GM21737 (cell line): ENCODE results near the gene OSGIN1.

Experiments used
- ATAC-seq: cut with Tn5 transposase; IDR thresholded peaks from one replicate; pipeline ENCODE4 v1.9.1; 2021; ENCODE audit warnings: mild to moderate bottlenecking, moderate library complexity; ENCODE audit not compliant: unreplicated experiment

The OSGIN1 gene

GRCh38 chr16:83969771-83970429 is 16.9 kb downstream of the OSGIN1 start:
- no peak for ATAC-seq

DNA sequence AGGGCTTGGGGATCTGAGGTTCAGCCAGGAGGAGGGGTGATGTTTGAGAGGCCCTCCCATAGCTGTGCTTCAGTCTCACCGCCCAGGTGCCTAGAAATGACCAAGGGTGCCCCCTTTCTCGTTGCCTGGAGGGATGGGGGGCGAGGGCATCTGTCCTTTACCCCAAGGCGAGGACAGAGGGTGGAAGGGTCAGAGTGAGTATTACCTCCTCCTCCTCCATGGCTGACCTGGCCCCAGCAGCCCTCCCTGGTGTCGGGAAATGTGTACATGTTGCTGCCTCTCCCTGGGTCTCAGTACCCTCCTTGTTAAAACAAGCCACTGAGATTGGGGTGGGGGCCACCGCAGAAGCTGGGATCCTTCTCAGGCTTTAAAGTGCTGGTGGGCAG is 17.4 kb downstream of the OSGIN1 start:
- no peak for ATAC-seq

- ATAC-seq: no peak
Measured at GRCh38 chr16:83971165-83972130, 18.4 kb downstream of the OSGIN1 start.

GRCh38 chr16:83972256-83973008 is 19.4 kb downstream of the OSGIN1 start:
- no peak for ATAC-seq

DNA sequence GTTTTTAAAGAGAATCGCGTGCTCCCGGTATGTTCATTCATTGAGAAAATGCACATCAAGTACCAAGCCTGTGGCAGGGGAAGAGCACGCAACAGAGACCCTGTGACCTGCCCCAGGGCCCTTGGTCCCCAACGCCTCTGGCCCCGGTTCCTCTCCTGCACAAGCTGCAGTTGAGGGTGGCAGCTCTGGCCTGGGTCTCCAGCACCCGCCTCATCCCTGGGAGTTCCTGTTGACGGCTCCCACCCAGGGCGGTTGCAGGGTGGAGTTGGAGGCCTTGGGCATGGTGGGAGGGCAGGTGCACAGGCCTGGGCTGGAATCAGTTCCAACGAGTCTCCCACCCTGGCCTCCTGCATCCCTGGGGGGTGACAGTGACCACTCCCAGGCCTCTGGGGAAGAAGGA is 20.0 kb downstream of the OSGIN1 start:
- ATAC-seq: no peak

- no peak for ATAC-seq
Measured at GRCh38 chr16:83973581-83974385, 20.7 kb downstream of the OSGIN1 start.

- ATAC-seq: no peak
Measured at GRCh38 chr16:83974475-83974874, 21.4 kb downstream of the OSGIN1 start.

DNA sequence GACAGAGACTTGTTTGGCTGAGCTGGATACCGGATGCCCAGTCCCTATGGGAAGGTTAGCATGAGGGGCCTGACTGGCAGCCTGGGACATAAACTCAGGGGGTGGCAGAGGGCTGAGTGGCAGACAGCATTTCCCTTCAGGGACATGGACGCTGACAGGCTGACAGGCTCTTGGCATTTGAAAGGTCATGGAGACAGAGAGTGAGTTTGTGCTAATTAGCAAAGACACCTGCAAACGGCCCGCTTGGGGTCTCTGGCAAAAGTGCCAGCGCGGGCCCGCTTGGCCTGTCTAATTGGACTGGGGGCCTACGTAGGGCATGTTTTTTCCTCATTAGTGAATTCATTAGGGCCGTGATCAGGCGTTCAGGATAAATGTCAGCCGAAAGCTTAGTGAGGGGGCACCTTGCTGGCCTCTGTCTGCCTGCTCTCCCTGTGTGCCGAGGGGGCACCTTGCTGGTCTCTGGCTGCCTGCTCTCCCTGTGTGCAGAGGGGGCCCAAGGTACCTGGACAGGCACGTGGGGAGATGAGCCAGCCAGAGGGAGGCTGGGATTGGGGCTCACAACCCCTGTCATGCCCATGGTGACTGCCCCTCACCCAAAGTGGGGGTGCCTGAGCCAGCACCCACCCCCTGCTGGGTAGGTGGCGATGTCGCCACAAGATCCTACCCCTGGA is 22.7 kb downstream of the OSGIN1 start:
- no peak for ATAC-seq

- ATAC-seq: no peak
Measured at GRCh38 chr16:83977056-83977815, 24.2 kb downstream of the OSGIN1 start.

DNA sequence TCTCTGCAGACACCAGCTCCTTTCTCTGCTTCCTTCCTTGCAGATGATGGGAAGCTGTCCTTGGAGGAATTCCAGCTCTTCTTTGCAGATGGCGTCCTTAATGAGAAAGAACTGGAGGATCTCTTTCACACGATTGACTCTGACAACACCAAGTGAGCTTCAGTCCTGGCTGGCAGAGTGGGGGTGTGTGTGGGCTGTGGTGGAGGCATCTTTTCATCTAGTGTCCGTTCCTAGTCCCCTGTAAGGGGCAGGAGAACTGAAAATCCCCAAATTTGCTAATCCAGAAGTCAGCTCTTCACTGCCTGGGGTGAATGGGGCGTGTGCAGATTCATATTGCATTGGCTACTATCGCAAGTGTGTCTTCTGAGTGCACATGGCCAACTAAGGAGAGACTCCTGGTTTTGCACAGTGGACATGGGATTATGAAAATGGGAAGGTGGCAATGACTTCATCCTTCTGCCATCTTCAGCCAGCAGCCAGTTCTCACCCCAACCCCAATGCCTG is 25.4 kb downstream of the OSGIN1 start:
- ATAC-seq: no peak

- ATAC-seq: no peak
Measured at GRCh38 chr16:83979441-83979840, 26.4 kb downstream of the OSGIN1 start.

- no peak for ATAC-seq
Measured at GRCh38 chr16:83980794-83981193, 27.8 kb downstream of the OSGIN1 start.

DNA sequence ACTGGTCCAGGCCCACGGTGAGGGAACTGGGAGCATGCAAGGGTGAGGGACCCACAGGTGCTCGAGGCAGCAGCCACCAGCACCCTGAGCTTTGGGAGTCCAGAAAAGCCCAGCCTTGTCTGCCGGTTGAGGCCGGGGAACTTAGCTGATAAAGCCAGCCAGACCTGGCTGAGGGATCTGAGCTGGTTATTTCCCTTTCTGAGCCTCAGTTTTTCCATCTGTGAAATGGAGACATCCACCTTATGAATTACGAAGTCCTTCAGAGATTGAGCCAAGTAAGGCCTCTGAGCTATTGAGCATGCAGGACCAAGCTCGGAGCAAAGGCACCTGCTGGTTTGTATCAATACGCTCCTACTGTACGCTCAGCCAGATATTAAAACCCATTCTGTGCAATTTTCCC is 28.8 kb downstream of the OSGIN1 start:
- ATAC-seq: no peak

- no peak for ATAC-seq
Measured at GRCh38 chr16:83983491-83983890, 30.5 kb downstream of the OSGIN1 start.

DNA sequence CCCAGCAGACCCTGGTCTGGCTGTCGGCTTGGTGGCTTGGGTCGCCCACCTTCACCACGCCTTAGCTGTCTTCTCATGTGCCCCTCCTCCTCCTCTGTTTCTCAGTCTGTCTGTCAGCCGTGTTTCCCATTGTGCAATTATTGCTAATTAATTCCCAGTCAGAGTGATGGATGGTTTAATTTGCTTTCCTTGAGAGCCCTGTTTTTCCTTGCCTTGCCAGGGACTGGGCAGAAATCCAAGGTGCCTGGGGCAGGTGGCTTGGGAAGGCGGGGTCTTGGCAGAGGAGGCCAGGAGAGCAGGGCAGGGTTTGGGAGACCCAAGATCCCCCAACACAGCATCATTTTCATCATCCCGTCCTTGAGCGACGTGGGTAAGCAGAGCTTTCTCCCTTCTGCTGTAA is 36.3 kb downstream of the OSGIN1 start:
- ATAC-seq: no peak

DNA sequence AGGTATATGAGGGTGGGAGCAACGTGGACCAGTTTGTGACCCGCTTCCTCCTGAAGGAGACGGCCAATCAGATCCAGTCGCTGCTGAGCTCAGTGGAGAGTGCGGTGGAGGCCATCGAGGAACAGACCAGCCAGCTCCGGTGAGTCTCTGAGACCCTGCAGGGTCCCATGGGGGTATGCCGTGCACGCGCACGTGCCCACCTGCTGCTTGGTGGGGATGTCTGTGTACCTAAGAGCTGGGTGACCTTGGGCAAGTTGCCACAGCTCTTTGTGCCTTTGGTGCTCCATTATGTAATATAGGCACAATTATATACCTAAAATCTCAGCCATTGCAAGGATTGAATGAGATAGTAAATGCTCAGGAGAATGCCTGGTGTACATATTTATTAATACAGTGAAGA is 37.5 kb downstream of the OSGIN1 start:
- ATAC-seq: no peak

DNA sequence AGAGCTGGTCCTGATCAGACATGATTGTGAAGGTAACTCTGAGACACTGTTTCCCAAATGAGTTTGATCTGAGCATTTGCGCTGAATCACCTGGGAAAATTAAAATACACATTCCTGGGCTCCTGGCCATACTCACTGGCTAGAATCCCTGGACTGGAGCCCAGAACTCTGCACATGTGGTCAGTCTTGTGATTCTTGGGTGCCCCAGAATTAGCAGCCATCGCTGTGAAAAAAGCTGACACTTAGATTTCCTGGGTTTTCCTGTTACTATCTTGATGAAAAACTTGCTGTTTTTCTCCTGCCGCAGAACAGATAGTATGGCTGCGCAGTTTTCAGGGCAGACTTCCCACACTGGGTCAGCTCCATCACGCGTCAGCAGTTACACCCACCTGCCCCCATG is 39.6 kb downstream of the OSGIN1 start:
- no peak for ATAC-seq

- no peak for ATAC-seq
Measured at GRCh38 chr16:83994087-83994486, 41.0 kb downstream of the OSGIN1 start.

- no peak for ATAC-seq
Measured at GRCh38 chr16:83994703-83995102, 41.7 kb downstream of the OSGIN1 start.
